PC-3 (cell line): Measurements from ENCODE around the gene CDKN1B. TPM values are rescaled to one million over a fixed set of nuclear protein-coding genes. Genes with fewer than 3 reads are reported as not detected.

ENCODE experiments used
- ATAC-seq: fragments of 200-7000 bp; cut with Tn5 transposase; 2 replicates; pipeline ENCODE4 v1.9.1; 2020; ENCODE audit warnings: mild to moderate bottlenecking, moderate library complexity
- BruUV-seq: library from RNA; stranded (reverse); fragments of 400-500 nt; replicated peaks from 2 replicates; lab custom pipeline; 2021; lab: Mats Ljungman, UMichigan
- CTCF ChIA-PET: fragments of 300-600 bp; sonication (Branson Sonifier 250); formaldehyde crosslinking; loops from one replicate; lab custom pipeline; 2022; ENCODE audit warnings: antibody characterized with exemption; lab: Charles Lee
- POLR2A ChIA-PET: fragments of 300-600 bp; sonication (Branson Sonifier 250); formaldehyde crosslinking; loops from one replicate; lab custom pipeline; 2022; ENCODE audit warnings: antibody characterized with exemption; ENCODE audit not compliant: unreplicated experiment; lab: Charles Lee
- DNase-seq: peaks from one replicate; pipeline ENCODE4 v3.0.0-alpha.2; 2015
- H2AFZ ChIP-seq: fragments of 300-600 bp; sonication (generic); 2 replicates; pipeline ENCODE4 v1.6.0; 2016; ENCODE audit warnings: antibody characterized with exemption, low read length
- H3F3A ChIP-seq: fragments of 300-600 bp; sonication (generic); one replicate; pipeline ENCODE4 v1.6.0; 2017; ENCODE audit warnings: antibody characterized with exemption, low read length, control low read depth, mild to moderate bottlenecking; ENCODE audit not compliant: unreplicated experiment
- H3K27ac ChIP-seq: fragments of 300-600 bp; sonication (generic); 2 replicates; pipeline ENCODE4 v1.5.1; 2016; ENCODE audit warnings: mild to moderate bottlenecking, low read length
- H3K27me3 ChIP-seq: fragments of 300-600 bp; sonication (generic); 2 replicates; pipeline ENCODE4 v1.6.1; 2016; ENCODE audit warnings: low read length, mixed read lengths
- H3K36me3 ChIP-seq: fragments of 300-600 bp; sonication (generic); 2 replicates; pipeline ENCODE4 v1.6.1; 2016; ENCODE audit warnings: low read depth, mixed run types, low read length, mixed read lengths
- H3K4me1 ChIP-seq: fragments of 300-600 bp; sonication (generic); 2 replicates; pipeline ENCODE4 v1.5.1; 2016; ENCODE audit warnings: low read length; ENCODE audit not compliant: insufficient read depth
- H3K4me2 ChIP-seq: fragments of 300-600 bp; sonication (generic); 2 replicates; pipeline ENCODE4 v1.6.0; 2016; ENCODE audit warnings: low read length
- H3K4me3 ChIP-seq: fragments of 300-600 bp; sonication (generic); 2 replicates; pipeline ENCODE4 v1.5.1; 2016; ENCODE audit warnings: mild to moderate bottlenecking, low read length, mixed read lengths
- H3K79me2 ChIP-seq: fragments of 300-600 bp; sonication (generic); 2 replicates; pipeline ENCODE4 v1.6.1; 2017; ENCODE audit warnings: low read length, mixed read lengths
- H3K9ac ChIP-seq: fragments of 300-600 bp; sonication (generic); 2 replicates; pipeline ENCODE4 v1.6.0; 2016; ENCODE audit warnings: mild to moderate bottlenecking, low read length
- H3K9me2 ChIP-seq: fragments of 300-600 bp; sonication (generic); replicated peaks from 2 replicates; pipeline ENCODE4 v1.6.1; 2016; ENCODE audit warnings: mixed run types, low read length, mixed read lengths
- H3K9me3 ChIP-seq: fragments of 300-600 bp; sonication (generic); 2 replicates; pipeline ENCODE4 v1.6.1; 2016; ENCODE audit warnings: low read length, mixed read lengths
- H4K20me1 ChIP-seq: fragments of 300-600 bp; sonication (generic); 2 replicates; pipeline ENCODE4 v1.6.1; 2016; ENCODE audit warnings: low read length, mixed read lengths
- EZH2 ChIP-seq: fragments of 300-600 bp; sonication (generic); IDR thresholded peaks from one replicate; pipeline ENCODE4 v1.6.1; 2017; ENCODE audit warnings: antibody characterized with exemption, mild to moderate bottlenecking, low read length; ENCODE audit not compliant: unreplicated experiment
- EZH2phosphoT487 ChIP-seq: fragments of 300-600 bp; sonication (generic); IDR thresholded peaks from 2 replicates; pipeline ENCODE4 v1.6.1; 2018; ENCODE audit warnings: mild to moderate bottlenecking, antibody characterized with exemption, low read length, borderline replicate concordance
- intact Hi-C: fragments of 100-400 bp; cut with micrococcal nuclease; formaldehyde crosslinking; loops from 2 replicates; pipeline ENCODE4 v1.9.0; 2023
- total RNA-seq: library from RNA; depleted of rRNA; stranded (reverse); fragments of >200 nt; gene quantifications from 2 replicates; pipeline ENCODE4 v1.2.3, GENCODE V29; 2014
- TF ChIP-seq, protein P1 (sequence below): fragments of 300-600 bp; sonication (generic); conservative IDR thresholded peaks from 2 replicates; pipeline ENCODE4 v1.5.1; 2017; ENCODE audit warnings: antibody characterized with exemption, low read depth, mild to moderate bottlenecking, low read length

Gene CDKN1B
- total RNA-seq, 1 experiment from 2014 or later: 29.2 TPM

DNA sequence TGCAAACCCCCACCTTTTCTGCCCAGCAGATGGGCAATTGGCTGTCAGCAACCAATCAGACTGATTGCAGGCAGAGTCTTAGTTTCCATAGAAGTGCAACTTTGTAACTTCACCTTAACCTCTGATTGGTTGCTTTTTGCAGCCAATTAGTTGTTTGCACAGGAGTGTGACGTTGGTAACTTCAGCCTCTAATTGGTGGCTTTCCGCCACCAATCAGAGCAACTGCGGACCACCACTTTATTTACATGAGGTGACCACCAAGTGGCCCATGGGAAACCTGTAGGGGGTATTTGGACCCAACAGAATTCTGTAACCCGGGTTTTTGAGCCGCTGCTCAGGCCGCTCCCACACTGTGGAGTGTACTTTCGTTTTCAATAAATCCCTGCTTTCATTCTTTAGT, 32.3 kb downstream of the CDKN1B start:
- TF ChIP-seq EZH2phosphoT487: no peak
- Histone ChIP-seq H3K9ac (no peak overlapping the region), H3K4me3 (no peak overlapping the region), H3K27me3 (no peaks in the 10 kb centered on the region), H3K27ac (no peak overlapping the region), H3K4me2 (no peak overlapping the region), H3F3A (no peaks in the 10 kb centered on the region), H2AFZ (no peak overlapping the region), H3K79me2 (no peaks in the 10 kb centered on the region), H3K9me3 (no peaks in the 10 kb centered on the region), H4K20me1 (no peaks in the 10 kb centered on the region), H3K4me1 (peaks cover 15% of the 10 kb centered on the region), H3K9me2 (no peaks in the 10 kb centered on the region), H3K36me3 (no peaks in the 10 kb centered on the region)
- BruUV-seq: no TSS peak
- ChIA-PET CTCF (no interaction called here), POLR2A (no interaction called here)
- DNase-seq (no peak), ATAC-seq (no peak)
- intact Hi-C loops: no loop called here

- H4K20me1 ChIP-seq: no peaks in the 10 kb centered on the region
- no peaks in the 10 kb centered on the region for H3K36me3 ChIP-seq
- H2AFZ ChIP-seq: no peak overlapping the region
- peaks cover 15% of the 10 kb centered on the region for H3K4me1 ChIP-seq
- intact Hi-C loops: no loop called here
- H3K27ac ChIP-seq: no peak overlapping the region
- no peaks in the 10 kb centered on the region for H3K9me2 ChIP-seq
- H3K79me2 ChIP-seq: no peaks in the 10 kb centered on the region
- H3K27me3 ChIP-seq: no peaks in the 10 kb centered on the region
- H3K9me3 ChIP-seq: no peaks in the 10 kb centered on the region
- TF ChIP-seq, protein P1, sequence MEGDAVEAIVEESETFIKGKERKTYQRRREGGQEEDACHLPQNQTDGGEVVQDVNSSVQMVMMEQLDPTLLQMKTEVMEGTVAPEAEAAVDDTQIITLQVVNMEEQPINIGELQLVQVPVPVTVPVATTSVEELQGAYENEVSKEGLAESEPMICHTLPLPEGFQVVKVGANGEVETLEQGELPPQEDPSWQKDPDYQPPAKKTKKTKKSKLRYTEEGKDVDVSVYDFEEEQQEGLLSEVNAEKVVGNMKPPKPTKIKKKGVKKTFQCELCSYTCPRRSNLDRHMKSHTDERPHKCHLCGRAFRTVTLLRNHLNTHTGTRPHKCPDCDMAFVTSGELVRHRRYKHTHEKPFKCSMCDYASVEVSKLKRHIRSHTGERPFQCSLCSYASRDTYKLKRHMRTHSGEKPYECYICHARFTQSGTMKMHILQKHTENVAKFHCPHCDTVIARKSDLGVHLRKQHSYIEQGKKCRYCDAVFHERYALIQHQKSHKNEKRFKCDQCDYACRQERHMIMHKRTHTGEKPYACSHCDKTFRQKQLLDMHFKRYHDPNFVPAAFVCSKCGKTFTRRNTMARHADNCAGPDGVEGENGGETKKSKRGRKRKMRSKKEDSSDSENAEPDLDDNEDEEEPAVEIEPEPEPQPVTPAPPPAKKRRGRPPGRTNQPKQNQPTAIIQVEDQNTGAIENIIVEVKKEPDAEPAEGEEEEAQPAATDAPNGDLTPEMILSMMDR: no peak
- TF ChIP-seq EZH2phosphoT487 (no peak), EZH2 (no peak)
- H3K4me2 ChIP-seq: no peak overlapping the region
- DNase-seq: no peak
- no TSS peak for BruUV-seq
- ATAC-seq: no peak
- H3K9ac ChIP-seq: no peak overlapping the region
- CTCF ChIA-PET: interaction anchor here (0.6 kb wide), 1 partner anchor 19 kb away, joined by 6 read pairs; no protein-coding TSS in a partner anchor
- H3F3A ChIP-seq: no peaks in the 10 kb centered on the region
- H3K4me3 ChIP-seq: no peak overlapping the region
- POLR2A ChIA-PET: no interaction called here
Observed at GRCh38 chr12:12755923-12756322, 38.8 kb downstream of the CDKN1B start.

DNA sequence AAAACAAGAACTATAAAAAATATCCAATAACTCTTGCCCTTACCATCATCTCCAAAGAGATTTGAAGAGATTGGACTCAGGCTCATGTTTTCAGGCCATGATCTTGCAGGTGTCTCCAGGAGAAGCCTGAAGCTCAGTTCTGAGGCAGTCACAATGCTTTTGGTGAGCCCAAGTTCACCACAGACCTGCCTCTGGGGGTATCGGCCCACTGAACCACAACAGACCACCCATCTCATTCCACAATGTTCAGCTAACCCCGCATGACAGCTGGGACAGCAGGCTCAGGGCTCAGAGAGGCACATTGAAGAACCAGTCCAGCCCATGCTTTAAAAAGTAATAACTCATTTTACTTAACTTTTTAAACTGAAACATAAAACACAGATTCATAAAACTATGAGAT, 40.0 kb downstream of the CDKN1B start:
- Histone ChIP-seq H3K79me2 (no peaks in the 10 kb centered on the region), H2AFZ (no peak overlapping the region), H3F3A (no peaks in the 10 kb centered on the region), H3K4me3 (no peak overlapping the region), H3K9me2 (no peaks in the 10 kb centered on the region), H3K36me3 (no peaks in the 10 kb centered on the region), H3K27ac (no peak overlapping the region), H3K27me3 (no peaks in the 10 kb centered on the region), H3K4me2 (no peak overlapping the region), H3K4me1 (peaks cover 15% of the 10 kb centered on the region), H3K9me3 (no peaks in the 10 kb centered on the region), H4K20me1 (no peaks in the 10 kb centered on the region), H3K9ac (no peak overlapping the region)
- CTCF ChIA-PET: interaction anchor here (0.8 kb wide), 1 partner anchor 20 kb away, joined by 3 read pairs; no protein-coding TSS in a partner anchor
- ATAC-seq (no peak), DNase-seq (no peak)
- POLR2A ChIA-PET: no interaction called here
- intact Hi-C loops: no loop called here
- no TSS peak for BruUV-seq
- TF ChIP-seq EZH2phosphoT487 (no peak), EZH2 (no peak)
- TF ChIP-seq, protein P1: no peak
